Fibroblast of upper back skin (primary cell): ENCODE measurements around the gene ARIH1.
"Not testable (repeated sequence)": the region's sequence is repeated elsewhere in the genome, so short reads cannot be mapped to it uniquely, and the experiment has no call there.

Experiments
- DNase-seq: peaks from one replicate; pipeline ENCODE4 v3.0.0-alpha.2; 2013

Gene ARIH1, protein sequence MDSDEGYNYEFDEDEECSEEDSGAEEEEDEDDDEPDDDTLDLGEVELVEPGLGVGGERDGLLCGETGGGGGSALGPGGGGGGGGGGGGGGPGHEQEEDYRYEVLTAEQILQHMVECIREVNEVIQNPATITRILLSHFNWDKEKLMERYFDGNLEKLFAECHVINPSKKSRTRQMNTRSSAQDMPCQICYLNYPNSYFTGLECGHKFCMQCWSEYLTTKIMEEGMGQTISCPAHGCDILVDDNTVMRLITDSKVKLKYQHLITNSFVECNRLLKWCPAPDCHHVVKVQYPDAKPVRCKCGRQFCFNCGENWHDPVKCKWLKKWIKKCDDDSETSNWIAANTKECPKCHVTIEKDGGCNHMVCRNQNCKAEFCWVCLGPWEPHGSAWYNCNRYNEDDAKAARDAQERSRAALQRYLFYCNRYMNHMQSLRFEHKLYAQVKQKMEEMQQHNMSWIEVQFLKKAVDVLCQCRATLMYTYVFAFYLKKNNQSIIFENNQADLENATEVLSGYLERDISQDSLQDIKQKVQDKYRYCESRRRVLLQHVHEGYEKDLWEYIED

DNA sequence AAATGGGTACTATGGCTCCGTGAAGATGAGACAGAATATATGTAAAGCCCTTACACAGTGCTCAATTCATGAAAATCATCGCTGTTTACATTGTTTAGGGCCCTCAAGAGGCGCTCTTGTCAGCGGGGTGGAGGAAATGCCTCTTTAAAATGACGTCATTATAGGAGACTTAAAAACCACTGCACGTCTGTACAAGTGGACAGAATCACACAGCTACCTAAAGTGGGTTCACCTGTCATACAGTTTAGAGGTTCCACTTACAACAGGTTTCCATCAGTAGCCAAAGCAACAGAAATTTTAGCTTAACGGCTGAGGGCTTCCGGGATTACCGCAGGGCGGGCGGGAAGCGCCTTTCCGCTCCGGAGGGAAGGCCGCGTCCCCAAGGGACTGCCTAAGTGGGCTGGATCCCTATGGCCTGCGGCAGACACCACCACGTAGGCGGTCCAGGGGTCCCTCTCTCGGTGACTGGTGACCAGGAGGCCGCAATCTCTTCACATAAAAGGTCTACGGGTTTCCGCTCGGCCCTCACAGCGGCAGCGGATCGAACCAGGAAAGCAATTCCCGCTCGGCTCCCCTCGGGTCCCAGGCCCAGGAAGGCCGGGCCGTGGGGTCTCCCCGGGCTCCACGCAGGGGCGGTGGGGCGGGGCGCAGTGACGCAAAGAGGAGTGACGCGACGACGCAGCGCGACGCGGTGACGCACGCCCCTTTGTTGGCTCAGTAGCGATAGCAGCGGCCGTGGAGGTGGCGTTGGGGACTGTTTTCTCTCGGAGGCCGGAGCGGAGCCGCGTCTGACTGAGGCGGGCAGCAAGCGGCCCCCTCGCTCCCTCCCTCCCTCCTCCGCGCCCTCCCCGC lies at the start of gene ARIH1:
TSS of gene ARIH1 (plus strand) at position 717 of the 852 bp plus-strand sequence. CDS start 310 bp downstream, outside the sequence.
- DNase-seq, result peak; percentile 94

DNA sequence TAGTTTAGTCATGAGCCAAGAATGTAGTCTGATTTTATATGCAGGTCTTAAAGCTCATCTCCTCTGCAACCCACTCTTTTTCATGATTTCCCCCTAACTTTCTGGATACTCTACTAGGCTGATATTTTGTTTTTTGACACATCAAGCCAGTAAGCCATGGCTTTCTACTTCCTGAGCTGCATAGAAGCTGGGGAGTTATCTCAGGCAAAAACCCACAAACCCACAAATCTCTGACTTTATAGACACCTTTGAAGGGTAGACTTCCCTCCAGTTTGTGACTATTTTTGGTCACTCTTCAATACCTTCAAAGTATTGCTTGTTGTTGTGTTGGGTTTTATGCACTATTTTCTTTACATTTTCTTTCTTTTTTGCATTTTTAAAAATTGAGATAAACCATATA lies 47.4 kb upstream of the ARIH1 start:
- no peak for DNase-seq

GRCh38 chr15:72437650-72438316 lies 36.3 kb upstream of the ARIH1 start:
- DNase-seq, result no peak

- DNase-seq, result not testable (repeated sequence)
Measured at GRCh38 chr15:72442848-72443247, 31.3 kb upstream of the ARIH1 start.

GRCh38 chr15:72445426-72445825 lies 28.7 kb upstream of the ARIH1 start:
- peak; percentile 5 for DNase-seq

DNA sequence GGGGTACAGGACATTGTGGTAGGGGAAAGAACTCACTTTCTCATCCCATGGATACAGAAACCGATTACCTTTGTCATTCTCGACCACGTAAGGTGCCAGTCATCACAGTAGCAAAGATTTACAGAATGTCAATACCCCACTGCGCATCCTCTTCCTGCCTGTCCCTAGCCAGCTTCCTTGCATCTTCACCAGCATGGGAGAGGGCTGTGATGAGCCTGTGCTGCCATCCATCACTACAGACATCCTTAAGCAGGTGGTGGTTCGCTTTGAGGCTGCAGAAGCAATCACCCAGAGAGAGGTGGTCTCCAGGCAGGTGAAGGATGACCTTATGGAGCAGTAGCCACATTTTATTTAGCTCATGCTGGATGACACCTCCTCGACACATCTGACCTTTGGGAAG lies 23.3 kb upstream of the ARIH1 start:
- no peak for DNase-seq

GRCh38 chr15:72451224-72451623 lies 22.9 kb upstream of the ARIH1 start:
- no peak for DNase-seq

GRCh38 chr15:72456684-72457083 lies 17.4 kb upstream of the ARIH1 start:
- DNase-seq, result no peak

- no peak for DNase-seq
Measured at GRCh38 chr15:72460402-72460801, 13.7 kb upstream of the ARIH1 start.

DNA sequence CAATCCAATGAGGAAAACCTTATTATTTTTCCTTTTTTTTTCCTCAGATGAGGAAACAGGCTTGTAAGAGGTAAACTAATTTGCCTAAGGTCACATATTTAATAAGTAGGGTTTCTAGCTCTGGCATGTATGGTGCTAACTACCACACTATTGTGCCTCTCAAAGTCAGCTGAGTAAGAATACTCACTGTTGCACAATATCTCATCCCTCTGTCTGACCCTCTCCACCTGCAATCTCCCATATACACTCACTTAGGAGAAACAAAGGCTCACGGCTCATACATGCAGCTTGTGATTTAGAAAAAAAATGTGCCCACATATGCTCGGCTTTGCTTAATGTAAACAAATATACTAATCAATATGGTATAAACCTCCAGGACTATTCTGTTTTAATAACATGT lies 10.4 kb upstream of the ARIH1 start:
- DNase-seq, result no peak

- no peak for DNase-seq
Measured at GRCh38 chr15:72464251-72464650, 9.9 kb upstream of the ARIH1 start.

DNA sequence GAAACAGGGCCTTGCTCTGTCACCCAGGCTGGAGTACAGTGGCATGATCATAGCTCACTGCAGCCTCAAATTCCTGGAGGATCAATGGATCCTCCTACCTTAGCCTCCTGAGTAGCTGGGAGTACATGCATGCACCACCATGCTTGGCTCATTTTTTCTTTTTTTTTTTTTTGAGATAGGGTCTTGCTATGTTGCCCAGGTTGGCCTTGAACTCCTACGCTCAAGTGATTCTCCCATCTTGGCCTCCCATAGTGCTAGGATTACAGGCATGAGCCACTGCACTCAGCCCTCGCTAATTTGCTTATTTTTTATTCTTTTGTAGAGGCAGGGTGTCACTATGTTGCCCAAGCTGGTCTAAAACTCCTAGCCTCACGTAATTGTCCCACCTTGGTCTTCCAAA lies 6.0 kb upstream of the ARIH1 start:
- DNase-seq, result no peak

DNA sequence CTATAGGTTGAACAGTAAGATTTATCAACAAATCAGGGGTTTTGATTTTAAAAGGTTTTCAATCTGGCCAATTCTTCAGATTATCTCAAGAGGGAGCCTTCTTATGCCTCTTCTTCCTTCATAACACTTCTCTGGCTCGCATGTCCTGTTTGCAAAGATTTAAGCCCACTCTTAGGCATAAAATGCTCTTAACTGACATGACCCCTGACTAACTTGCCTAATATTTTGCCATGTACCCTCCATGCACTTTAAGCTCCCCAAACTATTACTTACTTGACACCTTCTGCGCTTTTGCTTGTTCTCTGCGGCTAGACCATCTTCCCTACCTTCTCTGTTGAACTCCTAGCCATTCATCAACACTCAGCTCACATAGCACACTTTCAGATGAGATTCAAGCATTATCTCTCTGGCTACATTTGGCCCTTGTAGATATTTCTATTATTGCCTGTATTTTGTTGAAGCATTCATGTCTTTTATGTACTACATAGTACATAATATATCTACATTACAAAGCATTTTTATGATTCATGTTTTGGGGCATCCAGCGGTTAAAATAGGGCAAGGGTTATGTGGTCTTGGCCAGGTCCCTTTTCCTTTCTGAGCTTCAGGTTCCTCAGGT lies 1.0 kb upstream of the ARIH1 start:
- peak; percentile 47 for DNase-seq

GRCh38 chr15:72474466-72474911 lies 359 bp downstream of the ARIH1 start:
- no peak for DNase-seq

GRCh38 chr15:72474912-72475628 lies 940 bp downstream of the ARIH1 start:
- DNase-seq, result peak; percentile 65

GRCh38 chr15:72475674-72476073 lies 1.5 kb downstream of the ARIH1 start:
- no peak for DNase-seq

- not testable (repeated sequence) for DNase-seq
Measured at GRCh38 chr15:72476330-72476729, 2.2 kb downstream of the ARIH1 start.

DNA sequence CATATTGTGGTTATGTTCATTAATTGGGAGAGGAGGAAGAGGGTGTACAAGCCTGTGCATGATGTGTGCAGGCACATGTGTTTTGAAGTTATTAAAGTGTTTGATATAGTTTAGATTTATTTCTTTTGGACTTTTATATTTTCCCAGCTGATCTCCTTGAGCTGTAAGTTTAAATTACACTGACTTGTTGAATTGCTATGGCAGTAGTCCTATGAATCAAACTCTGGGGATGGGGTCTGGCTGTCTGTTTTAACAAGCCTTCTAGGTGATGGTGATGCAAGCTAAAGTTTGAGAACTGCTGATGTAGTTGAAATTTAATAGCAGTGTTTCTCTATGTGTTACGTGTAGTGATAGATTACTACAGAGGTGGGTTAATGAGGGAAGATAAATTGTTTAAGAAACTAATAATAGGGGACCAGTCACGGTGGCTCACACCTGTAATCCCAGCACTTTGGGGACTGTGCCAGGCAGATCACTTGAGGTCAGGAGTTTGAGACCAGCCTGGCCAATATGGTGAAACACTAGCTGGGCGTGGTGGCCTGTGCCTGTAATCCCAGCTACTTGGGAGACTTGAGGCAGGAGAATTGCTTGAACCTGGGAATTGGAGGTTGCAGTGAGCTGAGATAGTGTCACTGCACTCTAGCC lies 7.0 kb downstream of the ARIH1 start:
- no peak for DNase-seq

- no peak for DNase-seq
Measured at GRCh38 chr15:72482275-72482674, 8.1 kb downstream of the ARIH1 start.

GRCh38 chr15:72483279-72483678 lies 9.1 kb downstream of the ARIH1 start:
- DNase-seq, result no peak

DNA sequence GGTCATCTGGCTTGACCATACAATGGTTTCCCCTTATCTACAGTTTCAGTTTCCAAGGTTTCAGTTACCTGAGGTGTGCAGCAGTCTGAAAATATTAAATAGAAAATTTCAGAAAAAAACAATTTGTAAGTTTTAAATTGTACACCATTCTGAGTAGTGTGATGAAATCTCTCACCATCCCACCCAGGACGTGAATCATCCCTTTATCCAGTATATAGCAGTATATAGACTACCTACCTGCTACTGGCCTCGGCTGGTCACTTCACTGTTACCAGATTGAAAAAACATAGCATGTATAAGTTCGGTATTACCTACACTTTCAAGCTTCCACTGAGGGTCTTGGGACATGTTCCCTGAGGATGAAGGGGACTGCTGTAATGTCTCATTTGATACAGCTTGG lies 12.0 kb downstream of the ARIH1 start:
- DNase-seq, result no peak
